ENCODE results near the gene CCDC3. TPM values are rescaled to one million over a fixed set of nuclear protein-coding genes. Genes with fewer than 3 reads are reported as not detected.

The CCDC3 gene
- total and polyA plus RNA-seq, 4 donors = 46.5 to 166 (median 84.6) TPM

- Histone ChIP-seq H3K4me1 (ENCODE audit: control insufficient read depth in 1 of 2, insufficient read depth in 2 of 2, low read length in 2 of 2) (no peaks in the 10 kb centered on the region), H3K27ac (ENCODE audit: low read depth in 1 of 2, low read length in 2 of 2) (no peak overlapping the region), H3K4me3 (ENCODE audit: low read length in 2 of 2) (no peak overlapping the region), H3K9me3 (ENCODE audit: control insufficient read depth, low read length) (no peaks in the 10 kb centered on the region), H3K36me3 (ENCODE audit: control insufficient read depth in 1 of 2, insufficient read depth in 2 of 2, low read length in 1 of 2) (no peaks in the 10 kb centered on the region), H3K27me3 (ENCODE audit: control insufficient read depth in 1 of 2, insufficient read depth in 2 of 2, low read length in 1 of 2) (no peaks in the 10 kb centered on the region)
- intact Hi-C loops (cut with DNase I) = no loop called here
- no peak for ATAC-seq (ENCODE audit: low FRiP score)
- DNase-seq = no peak
- 56 to 69% methylated on average over 6 of the region's 6 CpGs for WGBS, 2 donors
Measured at GRCh38 chr10:12921163-12921562, 80.3 kb downstream of the CCDC3 start.

GRCh38 chr10:12919574-12919973 is 81.9 kb downstream of the CCDC3 start:
- intact Hi-C loops (cut with DNase I) = no loop called here
- no peaks in the 10 kb centered on the region for H3K4me1 ChIP-seq (ENCODE audit: control insufficient read depth in 1 of 2, insufficient read depth in 2 of 2, low read length in 2 of 2)
- H3K36me3 ChIP-seq (ENCODE audit: control insufficient read depth in 1 of 2, insufficient read depth in 2 of 2, low read length in 1 of 2) = no peaks in the 10 kb centered on the region
- ATAC-seq (ENCODE audit: low FRiP score) (peak; percentile 24), DNase-seq (no peak)
- H3K27ac ChIP-seq (ENCODE audit: low read depth in 1 of 2, low read length in 2 of 2) = peak overlapping the region in 1 of 2 donors; percentile 61
- WGBS, 2 donors = 6 to 9% methylated on average over 6 of the region's 6 CpGs
- H3K9me3 ChIP-seq (ENCODE audit: control insufficient read depth, low read length) = no peaks in the 10 kb centered on the region
- no peaks in the 10 kb centered on the region for H3K27me3 ChIP-seq (ENCODE audit: control insufficient read depth in 1 of 2, insufficient read depth in 2 of 2, low read length in 1 of 2)
- no peak overlapping the region for H3K4me3 ChIP-seq (ENCODE audit: low read length in 2 of 2)

- intact Hi-C loops (cut with DNase I) = no loop called here
- ATAC-seq (ENCODE audit: low FRiP score) (no peak), DNase-seq (no peak)
- no peaks in the 10 kb centered on the region for H3K36me3 ChIP-seq (ENCODE audit: control insufficient read depth in 1 of 2, insufficient read depth in 2 of 2, low read length in 1 of 2)
- no peaks in the 10 kb centered on the region for H3K4me1 ChIP-seq (ENCODE audit: control insufficient read depth in 1 of 2, insufficient read depth in 2 of 2, low read length in 2 of 2)
- H3K27me3 ChIP-seq (ENCODE audit: control insufficient read depth in 1 of 2, insufficient read depth in 2 of 2, low read length in 1 of 2) = no peaks in the 10 kb centered on the region
- no peak overlapping the region for H3K4me3 ChIP-seq (ENCODE audit: low read length in 2 of 2)
- no peaks in the 10 kb centered on the region for H3K9me3 ChIP-seq (ENCODE audit: control insufficient read depth, low read length)
- H3K27ac ChIP-seq (ENCODE audit: low read depth in 1 of 2, low read length in 2 of 2) = no peak overlapping the region
- WGBS, 2 donors = 89 to 95% methylated on average over 4 of the region's 4 CpGs
Measured at GRCh38 chr10:12916587-12916986, 84.9 kb downstream of the CCDC3 start.

- H3K27me3 ChIP-seq (ENCODE audit: control insufficient read depth in 1 of 2, insufficient read depth in 2 of 2, low read length in 1 of 2) = no peaks in the 10 kb centered on the region
- no peak for DNase-seq
- intact Hi-C loops (cut with DNase I) = no loop called here
- 93 to 94% methylated on average over 3 of the region's 3 CpGs for WGBS, 2 donors
- no peaks in the 10 kb centered on the region for H3K36me3 ChIP-seq (ENCODE audit: control insufficient read depth in 1 of 2, insufficient read depth in 2 of 2, low read length in 1 of 2)
- no peaks in the 10 kb centered on the region for H3K4me1 ChIP-seq (ENCODE audit: control insufficient read depth in 1 of 2, insufficient read depth in 2 of 2, low read length in 2 of 2)
- ATAC-seq (ENCODE audit: low FRiP score) = no peak
- H3K9me3 ChIP-seq (ENCODE audit: control insufficient read depth, low read length) = no peaks in the 10 kb centered on the region
- no peak overlapping the region for H3K27ac ChIP-seq (ENCODE audit: low read depth in 1 of 2, low read length in 2 of 2)
- H3K4me3 ChIP-seq (ENCODE audit: low read length in 2 of 2) = no peak overlapping the region
Measured at GRCh38 chr10:12915637-12916168, 85.8 kb downstream of the CCDC3 start.

- H3K27me3 ChIP-seq (ENCODE audit: control insufficient read depth in 1 of 2, insufficient read depth in 2 of 2, low read length in 1 of 2) = no peaks in the 10 kb centered on the region
- no peaks in the 10 kb centered on the region for H3K4me1 ChIP-seq (ENCODE audit: control insufficient read depth in 1 of 2, insufficient read depth in 2 of 2, low read length in 2 of 2)
- no peak overlapping the region for H3K4me3 ChIP-seq (ENCODE audit: low read length in 2 of 2)
- no peak for DNase-seq
- 67 to 81% methylated on average over 2 of the region's 2 CpGs for WGBS, 2 donors
- H3K27ac ChIP-seq (ENCODE audit: low read depth in 1 of 2, low read length in 2 of 2) = no peak overlapping the region
- H3K36me3 ChIP-seq (ENCODE audit: control insufficient read depth in 1 of 2, insufficient read depth in 2 of 2, low read length in 1 of 2) = no peaks in the 10 kb centered on the region
- ATAC-seq (ENCODE audit: low FRiP score) = no peak
- intact Hi-C loops (cut with DNase I) = no loop called here
- no peaks in the 10 kb centered on the region for H3K9me3 ChIP-seq (ENCODE audit: control insufficient read depth, low read length)
Measured at GRCh38 chr10:12914111-12914510, 87.4 kb downstream of the CCDC3 start.

- H3K36me3 ChIP-seq (ENCODE audit: control insufficient read depth in 1 of 2, insufficient read depth in 2 of 2, low read length in 1 of 2) = no peaks in the 10 kb centered on the region
- no peak overlapping the region for H3K4me3 ChIP-seq (ENCODE audit: low read length in 2 of 2)
- ATAC-seq (ENCODE audit: low FRiP score) (no peak), DNase-seq (no peak)
- no peaks in the 10 kb centered on the region for H3K4me1 ChIP-seq (ENCODE audit: control insufficient read depth in 1 of 2, insufficient read depth in 2 of 2, low read length in 2 of 2)
- no peak overlapping the region for H3K27ac ChIP-seq (ENCODE audit: low read depth in 1 of 2, low read length in 2 of 2)
- 95 to 99% methylated on average over 3 of the region's 3 CpGs for WGBS, 2 donors
- H3K9me3 ChIP-seq (ENCODE audit: control insufficient read depth, low read length) = no peaks in the 10 kb centered on the region
- intact Hi-C loops (cut with DNase I) = no loop called here
- H3K27me3 ChIP-seq (ENCODE audit: control insufficient read depth in 1 of 2, insufficient read depth in 2 of 2, low read length in 1 of 2) = no peaks in the 10 kb centered on the region
Measured at GRCh38 chr10:12911795-12912194, 89.7 kb downstream of the CCDC3 start.

- intact Hi-C loops (cut with DNase I) = no loop called here
- no peaks in the 10 kb centered on the region for H3K9me3 ChIP-seq (ENCODE audit: control insufficient read depth, low read length)
- H3K27ac ChIP-seq (ENCODE audit: low read depth in 1 of 2, low read length in 2 of 2) = no peak overlapping the region
- DNase-seq (no peak), ATAC-seq (ENCODE audit: low FRiP score) (no peak)
- H3K4me3 ChIP-seq (ENCODE audit: low read length in 2 of 2) = no peak overlapping the region
- WGBS, 2 donors = 89 to 92% methylated on average over 4 of the region's 4 CpGs
- no peaks in the 10 kb centered on the region for H3K4me1 ChIP-seq (ENCODE audit: control insufficient read depth in 1 of 2, insufficient read depth in 2 of 2, low read length in 2 of 2)
- H3K36me3 ChIP-seq (ENCODE audit: control insufficient read depth in 1 of 2, insufficient read depth in 2 of 2, low read length in 1 of 2) = no peaks in the 10 kb centered on the region
- no peaks in the 10 kb centered on the region for H3K27me3 ChIP-seq (ENCODE audit: control insufficient read depth in 1 of 2, insufficient read depth in 2 of 2, low read length in 1 of 2)
Measured at GRCh38 chr10:12910835-12911234, 90.7 kb downstream of the CCDC3 start.

GRCh38 chr10:12909836-12910185 is 91.7 kb downstream of the CCDC3 start:
- Histone ChIP-seq H3K9me3 (ENCODE audit: control insufficient read depth, low read length) (no peaks in the 10 kb centered on the region), H3K27me3 (ENCODE audit: control insufficient read depth in 1 of 2, insufficient read depth in 2 of 2, low read length in 1 of 2) (no peaks in the 10 kb centered on the region), H3K27ac (ENCODE audit: low read depth in 1 of 2, low read length in 2 of 2) (no peak overlapping the region), H3K36me3 (ENCODE audit: control insufficient read depth in 1 of 2, insufficient read depth in 2 of 2, low read length in 1 of 2) (no peaks in the 10 kb centered on the region), H3K4me1 (ENCODE audit: control insufficient read depth in 1 of 2, insufficient read depth in 2 of 2, low read length in 2 of 2) (no peaks in the 10 kb centered on the region), H3K4me3 (ENCODE audit: low read length in 2 of 2) (no peak overlapping the region)
- no peak for ATAC-seq (ENCODE audit: low FRiP score)
- intact Hi-C loops (cut with DNase I) = loop anchor here (5.0 to 10.0 kb wide), 4 partner anchors 55 to 185 kb away; partner anchors contain the start of gene CCDC3 (in 2 of the 2)
- 68 to 77% methylated on average over 3 of the region's 3 CpGs for WGBS, 2 donors
- peak in 1 of 2 donors; percentile 71 for DNase-seq

- Histone ChIP-seq H3K9me3 (ENCODE audit: control insufficient read depth, low read length) (no peaks in the 10 kb centered on the region), H3K4me1 (ENCODE audit: control insufficient read depth in 1 of 2, insufficient read depth in 2 of 2, low read length in 2 of 2) (no peaks in the 10 kb centered on the region), H3K4me3 (ENCODE audit: low read length in 2 of 2) (no peak overlapping the region), H3K36me3 (ENCODE audit: control insufficient read depth in 1 of 2, insufficient read depth in 2 of 2, low read length in 1 of 2) (no peaks in the 10 kb centered on the region), H3K27me3 (ENCODE audit: control insufficient read depth in 1 of 2, insufficient read depth in 2 of 2, low read length in 1 of 2) (no peaks in the 10 kb centered on the region), H3K27ac (ENCODE audit: low read depth in 1 of 2, low read length in 2 of 2) (no peak overlapping the region)
- ATAC-seq (ENCODE audit: low FRiP score) (no peak), DNase-seq (peak in 1 of 2 donors; percentile 68)
- WGBS, 2 donors = 87 to 92% methylated on average over 9 of the region's 9 CpGs
- intact Hi-C loops (cut with DNase I) = loop anchor here (5.0 to 10.0 kb wide), 4 partner anchors 55 to 185 kb away; partner anchors contain the start of gene CCDC3 (in 2 of the 2)
Measured at GRCh38 chr10:12909182-12909835, 92.2 kb downstream of the CCDC3 start.
